MM.1S (cell line): Measurements from ENCODE around the gene GAPT.
A peak's percentile ranks its signal among the peaks of the same experiment; 100 is the strongest.

Experiments
- DNase-seq: peaks from one replicate; pipeline ENCODE4 v3.0.0-alpha.2; 2015
- H2AFZ ChIP-seq: fragments of 300-600 bp; sonication (generic); 2 replicates; pipeline ENCODE4 v1.6.0; 2016; ENCODE audit warnings: antibody characterized with exemption, low read length
- H3F3A ChIP-seq: fragments of 300-600 bp; sonication (generic); 2 replicates; pipeline ENCODE4 v1.6.1; 2016; ENCODE audit warnings: mild to moderate bottlenecking, antibody characterized with exemption, low read length, moderate library complexity, mixed read lengths; ENCODE audit not compliant: insufficient read depth
- H3K27ac ChIP-seq: fragments of 300-600 bp; sonication (generic); 2 replicates; pipeline ENCODE4 v1.5.1; 2016; ENCODE audit warnings: mild to moderate bottlenecking, low read length
- H3K27me3 ChIP-seq: fragments of 300-600 bp; sonication (generic); replicated peaks from 2 replicates; pipeline ENCODE4 v1.6.0; 2016; ENCODE audit warnings: low read length; ENCODE audit not compliant: insufficient read depth
- H3K36me3 ChIP-seq: fragments of 300-600 bp; sonication (generic); replicated peaks from 2 replicates; pipeline ENCODE4 v1.6.1; 2016; ENCODE audit warnings: mild to moderate bottlenecking, low read length, mixed read lengths; ENCODE audit not compliant: insufficient read depth
- H3K4me1 ChIP-seq: fragments of 300-600 bp; sonication (generic); 2 replicates; pipeline ENCODE4 v1.6.1; 2016; ENCODE audit warnings: low read length, mixed read lengths
- H3K4me2 ChIP-seq: fragments of 300-600 bp; sonication (generic); 2 replicates; pipeline ENCODE4 v1.6.0; 2016; ENCODE audit warnings: low read depth, low read length
- H3K4me3 ChIP-seq: fragments of 300-600 bp; sonication (generic); 2 replicates; pipeline ENCODE4 v1.5.1; 2016; ENCODE audit warnings: low read length, mixed read lengths
- H3K79me2 ChIP-seq: fragments of 300-600 bp; sonication (generic); 2 replicates; pipeline ENCODE4 v1.6.1; 2016; ENCODE audit warnings: mixed run types, low read length, mixed read lengths
- H3K9ac ChIP-seq: fragments of 300-600 bp; sonication (generic); 2 replicates; pipeline ENCODE4 v1.6.1; 2016; ENCODE audit warnings: low read length, mixed read lengths
- H3K9me2 ChIP-seq: fragments of 300-600 bp; sonication (generic); replicated peaks from 2 replicates; pipeline ENCODE4 v1.6.1; 2016; ENCODE audit warnings: mild to moderate bottlenecking, low read length, mixed read lengths; ENCODE audit not compliant: insufficient read depth
- H3K9me3 ChIP-seq: fragments of 300-600 bp; sonication (generic); replicated peaks from 2 replicates; pipeline ENCODE4 v1.6.1; 2016; ENCODE audit warnings: mild to moderate bottlenecking, low read length, mixed read lengths; ENCODE audit not compliant: insufficient read depth
- H4K20me1 ChIP-seq: fragments of 300-600 bp; sonication (generic); 2 replicates; pipeline ENCODE4 v1.6.1; 2016; ENCODE audit warnings: mild to moderate bottlenecking, low read length, moderate library complexity, mixed read lengths; ENCODE audit not compliant: insufficient read depth
- CTCF ChIP-seq: fragments of 300-600 bp; sonication (generic); IDR thresholded peaks from 2 replicates; pipeline ENCODE4 v1.5.1; 2016; ENCODE audit warnings: antibody characterized with exemption, low read length, mixed read lengths
- EZH2 ChIP-seq: fragments of 300-600 bp; sonication (generic); optimal IDR thresholded peaks from 2 replicates; pipeline ENCODE3; 2017; ENCODE audit warnings: low read depth, mild to moderate bottlenecking, antibody characterized with exemption, low read length, mixed read lengths
- EZH2phosphoT487 ChIP-seq: fragments of 300-600 bp; sonication (generic); IDR thresholded peaks from 2 replicates; pipeline ENCODE4 v1.6.1; 2018; ENCODE audit warnings: antibody characterized with exemption, low read length

The GAPT gene

GRCh38 chr5:58496488-58496887 lies 5.3 kb downstream of the GAPT start:
- H4K20me1 ChIP-seq: no peaks in the 10 kb centered on the region
- no peaks in the 10 kb centered on the region for H3K36me3 ChIP-seq
- no peak overlapping the region for H2AFZ ChIP-seq
- H3K9ac ChIP-seq: no peak overlapping the region
- TF ChIP-seq CTCF: peak; percentile 42
- TF ChIP-seq EZH2phosphoT487: no peak
- TF ChIP-seq EZH2: no peak
- no peak overlapping the region for H3K27ac ChIP-seq
- H3K4me2 ChIP-seq: no peak overlapping the region
- no peak overlapping the region for H3K4me3 ChIP-seq
- DNase-seq: no peak
- no peaks in the 10 kb centered on the region for H3F3A ChIP-seq
- no peaks in the 10 kb centered on the region for H3K9me3 ChIP-seq
- no peaks in the 10 kb centered on the region for H3K27me3 ChIP-seq
- H3K4me1 ChIP-seq: no peaks in the 10 kb centered on the region
- H3K79me2 ChIP-seq: no peaks in the 10 kb centered on the region
- H3K9me2 ChIP-seq: no peaks in the 10 kb centered on the region

- TF ChIP-seq CTCF (no peak), EZH2 (no peak), EZH2phosphoT487 (no peak)
- H4K20me1 ChIP-seq: no peaks in the 10 kb centered on the region
- H3F3A ChIP-seq: no peaks in the 10 kb centered on the region
- H3K9me2 ChIP-seq: no peaks in the 10 kb centered on the region
- no peak overlapping the region for H3K4me2 ChIP-seq
- no peaks in the 10 kb centered on the region for H3K4me1 ChIP-seq
- no peaks in the 10 kb centered on the region for H3K79me2 ChIP-seq
- no peak overlapping the region for H2AFZ ChIP-seq
- no peaks in the 10 kb centered on the region for H3K9me3 ChIP-seq
- H3K27me3 ChIP-seq: no peaks in the 10 kb centered on the region
- H3K36me3 ChIP-seq: no peaks in the 10 kb centered on the region
- H3K27ac ChIP-seq: no peak overlapping the region
- DNase-seq: no peak
- H3K4me3 ChIP-seq: no peak overlapping the region
- no peak overlapping the region for H3K9ac ChIP-seq
Measured at GRCh38 chr5:58497386-58497785, 6.2 kb downstream of the GAPT start.

- no peaks in the 10 kb centered on the region for H4K20me1 ChIP-seq
- H3F3A ChIP-seq: no peaks in the 10 kb centered on the region
- no peak for TF ChIP-seq EZH2
- no peak for TF ChIP-seq EZH2phosphoT487
- no peak for TF ChIP-seq CTCF
- no peak for DNase-seq
- no peak overlapping the region for H3K4me3 ChIP-seq
- H3K27me3 ChIP-seq: no peaks in the 10 kb centered on the region
- no peaks in the 10 kb centered on the region for H3K9me3 ChIP-seq
- H3K9me2 ChIP-seq: no peaks in the 10 kb centered on the region
- H3K9ac ChIP-seq: no peak overlapping the region
- no peak overlapping the region for H3K27ac ChIP-seq
- H3K79me2 ChIP-seq: no peaks in the 10 kb centered on the region
- no peak overlapping the region for H3K4me2 ChIP-seq
- H2AFZ ChIP-seq: no peak overlapping the region
- H3K4me1 ChIP-seq: no peaks in the 10 kb centered on the region
- H3K36me3 ChIP-seq: no peaks in the 10 kb centered on the region
Measured at GRCh38 chr5:58497921-58498320, 6.7 kb downstream of the GAPT start.
